Fibroblast of skin of scalp (primary cell): ENCODE data around the gene ORC1.

Experiments used
- DNase-seq: peaks from one replicate; pipeline ENCODE4 v3.0.0-alpha.2; 2013

The ORC1 gene

DNA sequence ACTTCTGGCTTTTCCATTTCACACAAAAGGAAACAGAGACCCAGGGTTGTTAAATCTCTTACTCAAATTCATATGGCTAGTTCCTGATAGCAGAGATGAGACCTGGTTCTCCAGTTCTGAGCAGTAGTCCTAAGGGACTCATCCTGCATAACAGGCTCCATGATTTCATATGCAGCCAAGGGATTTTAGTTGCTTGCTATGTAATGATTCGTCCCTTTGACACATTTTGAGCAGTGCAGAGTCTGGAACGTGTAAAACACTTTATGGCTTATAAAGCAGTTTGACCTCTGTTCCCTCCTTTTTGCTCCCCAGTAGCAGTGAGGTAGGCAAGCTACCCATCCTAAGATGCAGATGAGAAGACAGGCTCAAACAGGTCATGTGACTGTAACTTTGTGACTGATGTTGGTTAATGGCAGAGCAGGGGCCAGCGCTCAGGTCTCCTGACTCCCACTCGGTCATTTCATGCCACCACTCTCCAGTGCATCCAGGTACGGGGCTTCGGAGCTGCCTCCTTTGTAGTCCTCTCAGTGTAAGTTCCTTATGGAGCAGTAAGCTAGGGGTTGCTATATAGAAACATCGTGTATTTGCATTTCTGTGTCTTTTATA, 62.5 kb downstream of the ORC1 start:
- no peak for DNase-seq

DNA sequence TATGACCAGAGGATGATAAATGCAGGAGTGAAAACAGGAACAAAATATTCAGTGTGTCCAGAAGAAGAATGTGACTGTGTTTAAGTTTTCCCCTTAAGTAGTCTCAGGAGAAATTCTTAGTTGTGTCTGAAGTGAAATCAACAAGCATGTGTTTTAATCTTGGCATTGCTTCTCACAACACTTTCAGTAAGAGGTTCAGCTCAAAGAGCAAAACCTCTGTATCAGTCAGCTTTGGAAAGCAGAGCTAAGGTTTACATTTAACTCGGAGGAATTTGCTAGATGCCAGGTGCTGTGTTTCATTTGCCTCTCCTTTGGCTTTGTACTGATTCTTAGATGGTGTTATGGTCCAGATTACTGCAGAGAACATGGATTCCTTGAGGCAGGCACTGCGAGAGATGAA, 66.8 kb downstream of the ORC1 start:
- no peak for DNase-seq

DNA sequence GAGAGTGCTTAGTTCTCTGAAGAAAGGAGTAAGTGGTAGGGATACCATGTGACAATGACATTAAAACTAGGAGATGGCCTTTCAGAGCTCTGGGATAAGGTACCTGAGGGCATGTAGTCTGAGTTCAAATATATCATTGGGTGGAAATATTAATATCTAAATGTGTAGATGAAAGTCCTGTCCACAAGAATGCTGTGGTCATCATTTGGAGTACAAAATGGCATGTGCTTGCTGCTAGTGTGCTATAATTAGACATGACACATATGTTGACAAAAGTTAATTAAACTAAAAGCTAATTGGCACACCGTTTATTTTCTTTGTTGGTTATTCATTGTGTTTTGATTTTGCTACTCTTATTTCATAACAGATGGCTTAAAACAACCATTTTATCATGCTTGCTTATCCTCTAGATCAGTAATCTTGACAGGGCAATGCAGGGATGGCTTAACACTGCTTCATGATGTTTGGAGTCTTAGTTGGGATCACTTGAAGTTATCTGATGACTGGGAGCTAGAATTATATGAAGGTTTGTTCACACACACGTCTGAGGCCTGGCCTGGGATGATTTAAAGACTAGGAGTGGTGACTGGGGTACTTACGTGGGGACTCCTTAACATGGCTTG, 69.2 kb downstream of the ORC1 start:
- DNase-seq: no peak

DNA sequence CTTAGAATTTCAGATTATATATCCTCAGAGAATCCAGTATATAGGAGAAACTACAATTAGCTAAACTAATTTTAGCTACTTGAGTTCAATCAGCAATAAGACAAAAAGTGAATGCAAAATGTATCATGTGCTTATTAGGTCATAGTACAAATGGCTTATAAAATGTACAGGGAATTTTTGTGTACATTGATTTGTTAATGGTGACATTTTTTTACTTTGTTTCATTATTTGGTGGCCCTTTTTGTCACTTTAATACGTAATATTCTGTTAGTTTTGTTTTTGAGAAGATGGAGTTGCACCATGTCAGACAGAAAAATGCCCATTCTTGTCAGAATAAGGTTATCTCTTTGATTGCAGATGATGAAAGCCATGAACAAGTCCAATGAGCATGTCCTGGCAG, 71.8 kb downstream of the ORC1 start:
- no peak for DNase-seq

GRCh38 chr1:52328615-52329014, 75.6 kb downstream of the ORC1 start:
- no peak for DNase-seq

DNA sequence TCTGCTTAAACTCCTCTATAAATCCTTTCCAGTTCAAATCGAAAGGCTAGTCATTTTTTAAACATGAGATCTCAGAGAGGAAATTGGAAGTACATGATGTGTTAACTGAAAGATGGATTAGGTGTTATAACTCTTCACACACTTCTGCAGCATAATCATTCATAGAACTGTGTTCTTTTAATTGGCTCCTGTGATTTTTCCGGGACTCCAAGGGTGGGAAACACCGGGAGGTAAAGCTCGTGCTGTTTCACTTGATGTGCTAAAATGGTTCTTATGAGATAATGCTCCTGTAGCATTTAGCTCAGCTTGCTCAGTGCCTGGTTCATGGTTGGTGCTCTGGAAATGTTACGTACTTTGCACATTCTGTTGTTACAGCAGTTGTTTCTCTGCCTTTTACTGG, 78.4 kb downstream of the ORC1 start:
- no peak for DNase-seq

GRCh38 chr1:52323731-52324130, 80.5 kb downstream of the ORC1 start:
- no peak for DNase-seq
